8988T (cell line): ENCODE measurements around the gene ZDHHC14.

Experiments
- DNase-seq: peaks from one replicate; pipeline ENCODE4 v3.0.0; 2011

The ZDHHC14 gene

DNA sequence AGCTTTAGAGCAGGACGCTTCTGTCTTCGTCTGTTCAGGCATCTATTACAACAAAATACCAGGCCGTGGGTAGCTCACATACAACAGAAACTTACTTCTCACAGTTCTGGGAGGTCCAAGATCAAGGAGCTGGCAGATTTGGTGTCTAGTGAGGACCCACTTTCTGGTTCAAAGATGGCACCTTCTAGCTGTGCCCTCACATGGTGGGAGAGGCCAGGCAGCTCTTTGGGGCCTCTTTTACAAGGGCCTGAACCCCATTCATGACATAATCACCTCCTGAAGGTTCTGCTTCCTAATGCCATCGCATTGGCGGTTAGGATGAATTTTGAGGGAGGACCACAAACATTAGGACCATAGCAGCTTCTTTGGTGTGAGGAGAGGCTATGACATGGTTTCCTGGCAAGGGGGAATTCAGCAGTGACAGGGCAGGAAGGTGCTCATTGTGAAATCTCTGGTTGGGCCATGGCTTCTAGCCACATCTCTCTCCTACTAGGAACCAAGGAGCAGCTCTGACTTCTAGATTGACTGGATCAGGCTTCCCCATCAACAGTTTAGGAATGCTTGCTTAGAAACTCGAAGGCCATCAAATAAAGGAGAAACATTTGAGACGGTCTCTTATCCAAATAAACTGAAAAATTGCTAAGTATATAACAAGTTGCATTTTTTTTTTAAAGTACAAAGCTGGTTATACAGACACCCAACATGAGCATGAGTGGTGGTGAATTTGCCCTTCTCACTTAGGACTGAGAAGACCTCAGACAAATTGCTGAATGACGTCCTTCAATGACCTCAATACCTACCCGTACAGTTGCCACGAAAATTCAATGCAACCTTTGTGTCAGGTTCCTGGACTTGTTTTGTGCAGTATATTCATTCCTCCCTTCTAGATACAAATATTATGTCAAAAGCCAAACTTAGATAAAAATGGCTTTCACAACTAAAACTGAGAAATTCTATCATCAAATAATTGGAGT is 140.7 kb downstream of the ZDHHC14 start:
- DNase-seq = no peak

DNA sequence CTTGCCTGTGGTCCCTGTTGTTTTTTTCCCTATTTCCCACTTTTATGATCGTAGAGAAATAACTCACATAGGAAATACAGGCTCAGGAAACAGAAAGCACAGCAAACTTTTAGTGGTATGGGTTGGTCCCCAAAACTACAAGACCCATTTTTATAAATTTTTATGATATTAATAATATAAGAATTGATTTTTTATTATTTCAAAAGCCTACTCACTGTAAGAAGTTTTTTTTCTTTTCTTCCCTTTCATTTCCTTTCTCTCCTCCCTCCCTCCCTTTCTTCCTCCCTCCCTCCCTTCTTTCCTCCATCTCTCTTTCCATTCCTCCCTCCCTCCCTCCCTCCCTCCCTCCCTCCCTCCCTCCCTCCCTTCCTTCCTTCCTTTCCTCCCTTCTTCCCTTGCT is 141.5 kb downstream of the ZDHHC14 start:
- DNase-seq = no peak

DNA sequence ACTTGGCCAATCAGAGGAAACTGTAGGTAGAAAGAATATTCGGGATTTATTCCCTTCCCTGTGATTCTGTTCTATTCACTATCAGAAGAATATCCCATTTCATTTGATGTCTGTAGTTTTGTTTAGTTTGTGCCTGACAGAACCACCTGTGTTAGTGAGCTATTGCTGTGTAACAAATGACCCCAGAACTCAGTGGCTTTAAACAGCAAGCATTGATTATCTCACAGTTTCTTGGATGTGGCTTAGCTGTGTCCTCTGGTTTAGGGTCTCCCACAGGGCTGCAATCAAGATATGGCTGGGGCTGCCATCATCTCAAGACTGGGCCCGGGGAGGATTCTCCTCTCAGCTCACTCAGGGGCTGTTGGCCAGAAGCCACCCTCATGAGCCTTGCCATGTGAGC is 143.7 kb downstream of the ZDHHC14 start:
- no peak for DNase-seq

DNA sequence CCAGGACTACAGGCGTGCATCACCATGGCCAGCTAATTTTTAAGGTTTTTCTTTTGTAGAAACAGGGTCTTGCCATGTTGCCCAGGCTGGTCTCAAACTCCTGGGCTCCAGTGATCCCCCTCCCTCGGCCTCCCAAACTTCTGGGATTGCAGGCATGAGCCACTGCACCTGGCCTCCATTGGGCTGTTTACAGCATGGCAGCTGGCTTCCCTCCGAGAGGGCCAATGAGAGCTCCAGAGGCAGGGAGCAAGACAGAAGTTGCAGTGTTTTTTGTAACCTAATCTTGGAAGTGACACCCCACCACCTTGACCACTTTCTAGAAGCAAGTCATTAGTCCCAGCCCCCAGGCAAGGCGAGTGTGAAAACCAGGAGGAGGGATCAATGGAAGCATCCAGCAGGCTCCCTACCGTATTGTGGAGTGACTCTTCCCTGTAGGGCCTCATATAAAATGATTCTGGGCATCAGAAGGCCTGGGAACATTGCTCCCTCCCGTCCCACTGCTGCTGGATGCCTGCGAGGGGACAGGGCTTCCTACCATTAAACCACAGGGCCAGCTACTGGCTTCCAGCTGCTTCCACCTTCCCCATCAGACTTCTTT is 144.4 kb downstream of the ZDHHC14 start:
- DNase-seq = no peak

GRCh38 chr6:157525918-157526425 is 145.0 kb downstream of the ZDHHC14 start:
- no peak for DNase-seq

- DNase-seq = no peak
Measured at GRCh38 chr6:157527471-157527907, 146.5 kb downstream of the ZDHHC14 start.

DNA sequence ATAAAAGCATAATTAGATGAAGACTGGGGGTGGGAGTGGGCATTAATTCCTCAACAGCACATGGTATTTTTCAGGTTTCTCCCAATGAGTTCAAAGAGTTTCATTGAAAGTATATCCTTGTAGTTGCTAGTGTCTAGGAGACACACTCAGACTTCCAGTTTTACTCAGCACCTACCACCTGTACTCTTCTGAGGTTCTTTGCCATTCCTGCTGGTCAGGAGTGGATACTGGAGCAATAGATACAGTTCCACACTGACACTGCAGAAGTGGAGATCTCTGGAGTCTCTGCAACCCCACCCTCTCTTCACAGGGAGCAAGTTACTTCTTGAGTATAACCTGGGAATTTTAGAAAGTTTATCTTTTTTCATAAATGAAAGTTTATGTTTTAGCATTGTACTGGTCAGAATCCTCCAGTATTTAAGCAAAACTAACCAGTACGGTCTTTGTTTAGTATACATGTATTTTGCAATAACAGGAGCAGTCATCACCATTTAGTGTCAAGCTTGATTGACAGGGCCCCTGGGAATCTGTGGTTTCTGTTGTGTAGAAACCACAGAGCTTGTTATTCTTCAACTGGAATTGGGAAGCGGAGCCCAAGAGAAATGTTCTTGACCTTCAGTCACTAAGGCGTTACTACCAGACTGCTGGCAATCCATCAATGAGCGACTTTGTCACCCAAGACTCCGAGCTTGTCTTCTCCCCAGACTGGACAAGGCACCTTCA is 148.1 kb downstream of the ZDHHC14 start:
- no peak for DNase-seq

GRCh38 chr6:157529654-157530039 is 148.7 kb downstream of the ZDHHC14 start:
- no peak for DNase-seq

DNA sequence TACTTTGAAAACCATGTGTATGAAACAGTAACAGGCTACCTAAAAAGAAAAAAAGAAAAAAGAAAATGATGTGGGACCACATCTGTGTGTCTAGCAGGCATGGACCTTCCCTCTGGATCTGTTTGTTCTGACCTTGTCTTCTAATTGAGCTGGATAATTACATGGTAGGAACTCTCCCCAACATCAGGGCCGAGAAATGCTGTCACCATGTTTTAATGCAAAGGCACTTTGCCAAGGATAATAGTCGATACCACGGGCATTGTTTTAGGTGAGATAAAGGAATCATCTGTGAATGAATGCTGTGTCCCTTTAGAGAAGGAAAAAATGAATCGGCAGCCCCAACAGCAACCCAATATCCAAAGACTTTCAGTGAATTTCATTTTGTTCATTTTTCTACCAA is 149.1 kb downstream of the ZDHHC14 start:
- no peak for DNase-seq

DNA sequence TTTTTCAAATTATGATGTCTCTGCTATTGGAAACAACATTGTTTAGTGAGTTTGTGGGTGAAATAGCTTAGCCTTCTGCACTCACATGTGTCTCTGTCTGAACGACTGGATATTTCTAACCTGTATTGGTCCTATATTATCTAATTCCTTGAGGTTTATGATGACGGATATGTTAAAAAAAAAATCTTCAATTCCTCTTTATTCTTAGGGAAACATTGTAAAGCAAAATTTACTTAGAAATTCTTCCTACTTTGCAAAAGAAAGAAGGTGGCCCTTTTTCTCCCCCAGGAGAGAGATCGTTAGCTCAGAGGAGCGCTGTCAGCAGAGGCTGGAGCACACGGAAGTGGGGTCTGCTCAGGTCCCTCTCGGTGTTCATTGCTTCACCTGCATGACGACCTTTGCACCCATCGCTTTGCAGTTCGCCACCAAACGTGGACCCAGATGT is 149.8 kb downstream of the ZDHHC14 start:
- DNase-seq = no peak

GRCh38 chr6:157531169-157531985 is 150.4 kb downstream of the ZDHHC14 start:
- no peak for DNase-seq

DNA sequence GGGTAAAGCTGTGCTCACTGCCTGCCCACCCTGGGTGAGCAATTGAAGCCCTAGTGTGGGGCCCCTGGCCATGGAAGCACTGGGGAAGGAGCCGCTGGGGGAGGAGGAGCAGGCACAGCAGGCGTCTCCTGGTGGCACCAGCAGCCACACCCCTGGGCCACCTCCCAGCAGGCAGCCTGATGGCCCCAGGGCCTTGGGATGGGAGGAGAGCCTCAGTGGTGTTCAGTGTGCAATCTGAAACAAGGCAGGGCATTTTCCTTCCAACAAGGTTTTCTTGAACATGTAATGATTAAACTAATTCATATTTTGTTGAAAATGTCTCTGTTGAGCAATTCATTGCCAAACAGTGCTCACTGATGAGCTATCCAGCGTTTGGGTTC is 151.0 kb downstream of the ZDHHC14 start:
- DNase-seq = no peak

DNA sequence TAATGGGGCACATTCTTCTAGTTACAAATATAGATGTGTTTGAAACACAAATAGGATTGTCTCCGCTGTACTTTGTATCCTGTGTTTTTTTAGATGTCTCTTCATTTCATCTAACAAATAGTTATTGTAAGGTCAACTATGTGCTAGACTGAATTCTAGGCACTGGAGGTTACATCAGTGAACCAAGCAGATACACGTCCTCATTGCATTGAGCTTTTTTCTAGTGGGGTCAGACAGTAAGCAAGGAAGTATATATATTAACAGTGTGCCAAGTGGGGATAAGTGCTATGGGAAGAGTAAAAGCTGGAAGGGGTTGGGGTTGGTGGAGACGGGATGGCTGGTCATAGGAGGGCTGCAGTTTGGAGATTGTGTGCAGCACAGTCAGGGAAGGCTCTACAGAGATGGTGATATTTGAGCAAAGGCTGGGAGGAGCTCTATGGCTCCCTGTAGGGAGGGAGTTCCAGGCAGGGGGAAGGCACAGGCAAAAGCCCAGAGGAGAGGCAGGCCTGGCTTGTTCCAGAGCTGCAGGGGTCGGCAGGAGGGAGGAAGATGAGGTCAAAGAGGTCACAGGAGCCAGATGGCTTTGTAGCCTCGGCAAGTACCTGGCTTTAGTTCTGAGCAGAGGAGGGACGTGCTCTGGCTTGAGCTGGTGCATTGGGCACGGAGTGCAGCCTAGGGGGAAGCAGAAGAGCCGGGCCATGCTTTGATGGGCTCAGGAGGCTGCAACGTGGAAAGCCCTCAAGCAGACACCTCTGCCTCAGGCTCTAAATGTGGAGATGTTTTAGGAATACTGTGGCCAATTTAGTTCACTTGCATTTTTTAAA is 152.3 kb downstream of the ZDHHC14 start:
- DNase-seq = no peak

GRCh38 chr6:157534134-157534871 is 153.3 kb downstream of the ZDHHC14 start:
- no peak for DNase-seq

- DNase-seq = no peak
Measured at GRCh38 chr6:157534977-157535339, 154.0 kb downstream of the ZDHHC14 start.

- no peak for DNase-seq
Measured at GRCh38 chr6:157535340-157536222, 154.6 kb downstream of the ZDHHC14 start.

GRCh38 chr6:157536223-157536545 is 155.2 kb downstream of the ZDHHC14 start:
- DNase-seq = no peak

- no peak for DNase-seq
Measured at GRCh38 chr6:157537556-157537955, 156.6 kb downstream of the ZDHHC14 start.

- no peak for DNase-seq
Measured at GRCh38 chr6:157538168-157538567, 157.2 kb downstream of the ZDHHC14 start.

DNA sequence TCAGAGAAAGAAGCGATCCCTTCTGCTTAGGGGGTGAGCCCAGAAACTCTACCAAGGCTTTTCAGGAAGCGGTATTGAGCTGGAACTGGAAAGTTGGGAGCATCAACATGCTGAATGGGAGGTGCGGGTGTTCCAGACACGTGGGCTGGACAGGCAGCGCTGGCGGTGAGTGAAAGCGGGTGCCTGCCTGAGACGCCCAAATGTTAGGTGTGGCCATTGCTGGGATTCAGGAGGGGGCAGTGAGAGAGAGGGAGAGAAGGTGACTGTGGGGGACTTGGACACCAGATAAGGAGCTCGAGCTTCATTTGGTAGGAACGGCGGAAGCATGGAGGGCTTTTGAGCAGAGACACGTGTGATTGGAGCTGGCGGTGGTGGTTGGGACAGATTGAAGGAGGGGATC is 157.7 kb downstream of the ZDHHC14 start:
- DNase-seq = no peak
